GM21717 (cell line): Measurements from ENCODE around the gene XYLT1.
A peak's percentile ranks its signal among the peaks of the same experiment; 100 is the strongest.
"Not testable (repeated sequence)": the region's sequence is repeated elsewhere in the genome, so short reads cannot be mapped to it uniquely, and the experiment has no call there.

ENCODE experiments used
- ATAC-seq: cut with Tn5 transposase; IDR thresholded peaks from one replicate; pipeline ENCODE4 v1.9.1; 2021; ENCODE audit warnings: mild to moderate bottlenecking, moderate library complexity; ENCODE audit not compliant: unreplicated experiment

The XYLT1 gene

GRCh38 chr16:17432901-17433576, 37.7 kb downstream of the XYLT1 start:
- no peak for ATAC-seq

DNA sequence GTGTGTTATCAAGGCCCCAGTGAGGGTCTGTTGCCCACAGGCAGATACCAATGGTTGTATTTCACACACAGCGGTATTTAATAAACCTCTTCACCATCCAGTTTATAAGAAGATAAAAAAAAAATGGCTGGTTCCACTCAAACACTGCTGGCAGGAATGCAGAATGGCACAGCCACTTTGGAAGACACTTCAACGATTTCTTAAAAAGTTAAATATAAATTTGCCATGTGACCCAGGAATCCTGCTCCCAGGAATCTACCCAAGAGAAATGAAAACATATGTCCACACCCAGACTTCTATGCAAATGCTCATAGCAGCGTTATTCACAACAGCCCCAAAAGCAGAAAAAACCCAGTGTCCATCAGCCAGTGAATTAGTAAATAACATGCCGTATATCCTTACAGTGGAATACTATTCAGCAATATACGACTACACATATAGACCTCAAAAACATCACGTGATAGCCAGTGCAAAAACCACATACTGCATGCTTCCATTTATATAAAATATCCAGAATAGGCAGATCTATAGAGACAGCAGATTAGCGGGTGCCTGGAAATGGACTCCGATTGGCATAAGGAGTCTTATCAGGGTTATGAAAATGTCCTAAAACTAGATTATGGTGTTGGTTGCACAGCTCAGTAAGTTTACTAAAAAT, 38.7 kb downstream of the XYLT1 start:
- ATAC-seq = no peak

- no peak for ATAC-seq
Measured at GRCh38 chr16:17431012-17431411, 39.7 kb downstream of the XYLT1 start.

DNA sequence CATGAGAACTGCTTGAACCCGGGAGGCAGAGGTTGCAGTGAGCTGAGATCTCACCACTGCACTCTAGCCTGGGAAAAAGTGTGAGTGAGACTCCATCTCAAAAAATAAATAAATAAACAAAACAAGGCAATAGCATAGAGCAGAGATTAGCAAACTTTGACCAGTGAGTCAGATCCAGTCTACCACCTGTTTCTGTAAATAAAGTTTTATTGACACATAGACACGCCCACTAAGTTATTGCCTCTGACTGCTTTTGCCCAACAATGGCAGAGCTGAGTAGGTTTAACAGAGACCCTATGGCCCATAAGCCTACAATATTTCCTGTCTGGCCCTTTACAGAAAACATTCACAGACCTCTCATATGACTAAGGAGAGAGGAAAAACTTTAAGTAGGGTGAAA, 44.3 kb downstream of the XYLT1 start:
- no peak for ATAC-seq

- no peak for ATAC-seq
Measured at GRCh38 chr16:17424771-17425170, 46.0 kb downstream of the XYLT1 start.

DNA sequence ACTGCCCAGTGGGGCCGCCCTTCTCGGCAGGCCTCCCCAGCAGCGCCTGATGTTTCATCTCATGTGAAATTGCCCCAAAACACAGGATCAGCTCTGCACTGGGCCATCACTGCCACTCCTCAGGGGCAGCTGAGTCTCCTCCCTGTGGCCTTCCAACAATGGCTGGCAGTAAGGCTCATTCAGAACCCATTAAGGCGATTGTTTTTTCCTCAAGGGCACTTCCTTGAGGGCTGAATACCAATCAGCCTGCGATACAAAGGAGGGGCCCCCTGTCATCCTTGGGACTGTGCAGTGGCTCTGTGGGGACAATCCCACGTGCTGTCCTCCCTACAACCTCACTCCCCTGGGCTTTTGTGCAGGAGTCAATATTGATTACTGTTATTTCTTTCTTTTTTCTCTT, 47.5 kb downstream of the XYLT1 start:
- ATAC-seq = no peak

DNA sequence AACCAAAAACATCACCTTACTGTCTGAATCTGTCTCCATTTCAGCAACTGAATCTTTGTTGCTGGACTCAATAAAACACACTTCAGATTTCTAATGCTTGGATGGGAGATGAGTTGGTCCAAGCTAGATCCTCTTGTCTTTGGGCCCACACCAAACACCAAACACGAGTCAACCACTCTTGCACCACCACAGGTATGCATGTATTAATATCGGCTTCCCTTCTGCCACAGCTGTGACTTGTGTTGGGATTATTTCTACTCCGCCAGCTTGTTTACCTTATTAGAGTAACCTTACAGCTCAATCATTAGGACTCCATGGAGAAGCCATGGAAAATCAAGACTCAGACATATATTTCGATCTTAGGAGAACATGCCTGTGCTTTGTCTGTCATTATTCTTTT, 49.9 kb downstream of the XYLT1 start:
- no peak for ATAC-seq

DNA sequence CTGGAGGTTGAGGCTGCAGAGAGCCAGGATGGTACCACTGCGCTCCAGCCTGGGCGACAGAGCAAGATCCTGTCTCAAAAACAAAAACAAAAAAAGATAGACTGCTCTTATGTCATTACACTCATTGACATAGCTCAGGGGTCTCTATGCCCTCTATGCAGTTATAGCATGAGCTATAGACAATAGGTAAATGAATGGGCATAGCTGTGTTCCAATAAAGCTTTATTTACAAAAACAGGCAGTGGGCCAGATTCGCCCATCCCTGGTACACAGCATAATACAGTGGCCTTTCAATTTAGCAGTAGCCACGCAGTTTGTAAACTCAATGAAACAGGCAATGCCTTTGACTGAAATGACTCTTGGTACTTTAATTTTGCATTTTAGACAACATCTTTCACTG, 51.5 kb downstream of the XYLT1 start:
- no peak for ATAC-seq

DNA sequence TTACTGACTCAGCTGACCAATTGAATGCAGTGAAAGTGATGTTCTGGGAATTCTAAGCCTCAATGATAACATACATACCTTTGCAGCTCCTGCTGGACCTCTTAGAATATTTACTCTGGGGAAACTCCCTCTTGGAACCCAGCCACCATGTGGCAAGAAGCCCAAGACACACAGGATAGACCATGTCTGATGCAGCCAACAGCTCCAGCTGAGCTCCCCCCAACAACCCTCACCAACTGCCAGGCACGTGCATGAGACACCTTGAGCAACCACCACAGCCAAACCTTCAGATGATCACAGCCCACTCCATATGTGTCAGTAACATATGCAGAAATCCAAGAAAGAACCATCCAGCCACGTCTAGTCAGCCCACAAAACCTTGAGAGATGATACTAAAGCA, 53.0 kb downstream of the XYLT1 start:
- ATAC-seq = no peak

GRCh38 chr16:17416461-17417311, 54.1 kb downstream of the XYLT1 start:
- peak; percentile 89 for ATAC-seq

- no peak for ATAC-seq
Measured at GRCh38 chr16:17414916-17415315, 55.8 kb downstream of the XYLT1 start.

DNA sequence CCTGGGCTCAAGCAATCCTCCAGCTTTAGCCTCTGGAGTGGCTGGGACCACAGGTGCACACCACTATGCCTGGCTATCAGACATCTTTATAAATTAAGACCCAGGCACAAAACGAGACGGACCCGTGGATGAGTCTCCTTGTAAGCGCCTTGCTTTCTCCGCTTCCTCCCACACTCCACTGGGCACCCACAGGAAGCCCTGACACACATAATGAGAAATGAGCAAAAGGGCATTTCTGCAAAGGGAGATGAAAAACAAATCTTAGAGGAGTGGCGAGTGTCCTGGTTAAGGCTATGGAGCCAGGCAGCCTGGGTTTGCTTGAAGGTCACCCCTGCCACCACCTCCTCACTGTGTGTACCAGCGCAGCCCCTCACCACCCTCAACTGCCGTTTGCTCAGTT, 56.3 kb downstream of the XYLT1 start:
- ATAC-seq = no peak

DNA sequence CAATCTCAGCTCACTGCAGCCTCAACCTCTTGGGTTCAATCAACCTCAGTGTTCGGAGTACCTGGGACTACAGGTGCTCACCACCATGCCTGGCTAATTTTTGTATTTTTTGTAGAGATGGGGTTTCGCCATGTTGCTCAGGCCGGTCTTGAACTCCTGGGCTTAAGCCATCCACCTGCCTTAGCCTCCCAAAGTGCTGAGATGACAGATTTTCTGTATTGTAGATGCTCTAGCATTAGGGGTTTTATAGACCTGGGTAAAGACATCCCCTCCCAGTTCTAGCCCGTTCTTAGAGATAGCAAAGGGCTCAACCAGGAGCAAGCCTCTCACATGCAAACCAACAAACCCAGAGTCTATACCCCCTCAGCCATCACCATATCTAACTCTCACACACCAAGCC, 57.3 kb downstream of the XYLT1 start:
- no peak for ATAC-seq

GRCh38 chr16:17412791-17413190, 58.0 kb downstream of the XYLT1 start:
- no peak for ATAC-seq

GRCh38 chr16:17412221-17412620, 58.5 kb downstream of the XYLT1 start:
- no peak for ATAC-seq

- ATAC-seq = no peak
Measured at GRCh38 chr16:17411263-17411662, 59.5 kb downstream of the XYLT1 start.

DNA sequence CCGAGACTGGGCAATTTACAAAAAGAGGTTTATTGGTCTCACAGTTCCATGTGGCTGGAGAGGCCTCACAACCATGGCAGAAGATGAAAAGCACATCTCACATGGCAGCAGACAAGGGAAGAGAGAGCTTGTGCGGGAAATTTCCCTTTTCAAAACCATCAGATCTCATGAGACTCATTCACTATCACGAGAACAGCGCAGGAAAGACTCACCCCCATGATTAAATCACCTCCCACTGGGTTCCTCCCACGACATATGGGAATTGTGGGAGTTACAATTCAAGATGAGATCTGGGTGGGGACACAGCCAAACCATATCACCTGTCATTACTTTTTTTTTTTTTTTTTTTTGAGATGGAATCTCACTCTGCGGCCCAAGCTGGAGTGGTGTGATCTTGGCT, 60.4 kb downstream of the XYLT1 start:
- ATAC-seq = not testable (repeated sequence)

- no peak for ATAC-seq
Measured at GRCh38 chr16:17409894-17410293, 60.9 kb downstream of the XYLT1 start.

DNA sequence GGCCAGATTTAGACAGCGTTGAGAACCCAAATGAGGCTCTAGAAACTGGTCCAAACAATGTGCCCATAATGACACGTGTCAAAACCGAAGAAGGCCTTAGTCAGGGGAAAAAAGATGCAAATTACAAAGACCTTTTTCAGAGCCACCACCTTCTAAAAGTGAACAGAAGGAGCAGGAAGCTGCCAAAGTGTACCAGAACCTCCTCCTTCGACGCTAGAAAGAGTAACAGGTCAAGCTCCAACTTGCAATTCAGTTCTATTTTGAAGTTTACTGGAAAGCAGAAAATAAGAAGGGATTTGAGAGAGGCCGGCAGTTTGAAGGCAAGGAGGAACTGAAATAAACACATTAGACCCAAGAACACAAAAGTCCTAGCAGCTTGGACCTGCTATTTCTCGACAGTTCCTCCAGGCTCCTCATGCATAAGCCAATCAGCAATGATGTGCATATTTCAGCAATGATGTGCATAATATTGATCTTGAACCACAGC, 61.8 kb downstream of the XYLT1 start:
- ATAC-seq = peak; percentile 71

DNA sequence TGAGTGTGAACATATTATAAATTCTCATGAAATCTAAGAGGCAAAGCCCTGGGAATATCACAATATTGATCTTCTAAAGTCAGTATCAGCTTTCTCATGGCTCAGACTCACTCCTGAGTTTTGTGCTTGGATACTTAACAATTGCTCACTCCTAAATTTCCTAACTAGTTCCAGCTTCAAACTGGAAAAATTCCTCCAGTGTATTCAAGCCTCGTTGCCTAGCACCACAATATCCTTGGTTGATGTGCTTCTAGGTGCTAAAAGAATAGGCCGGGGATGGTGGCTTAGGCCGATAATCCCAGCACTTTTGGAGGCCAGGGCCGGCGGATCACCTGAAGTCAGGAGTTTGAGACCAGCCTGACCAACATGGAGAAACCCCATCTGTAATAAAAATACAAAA, 62.5 kb downstream of the XYLT1 start:
- no peak for ATAC-seq

DNA sequence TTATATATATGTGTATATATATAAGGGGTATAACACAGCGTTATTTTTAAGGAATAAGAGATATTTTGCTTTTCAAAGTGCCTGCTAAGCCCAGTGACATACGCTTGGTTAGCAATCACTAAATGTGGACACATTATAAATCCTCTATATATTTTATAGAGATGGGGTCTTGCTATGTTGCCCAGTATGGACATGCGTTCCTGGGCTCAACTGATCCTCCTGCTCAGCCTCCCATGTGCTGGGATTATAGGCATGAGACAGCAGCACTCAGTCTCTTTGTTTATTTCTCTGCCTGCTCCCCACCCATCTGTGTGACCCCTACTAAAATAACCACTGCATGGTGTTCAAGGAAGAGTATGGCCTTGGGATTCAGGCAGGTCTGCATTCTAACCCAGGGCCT, 63.4 kb downstream of the XYLT1 start:
- no peak for ATAC-seq
